Measurements from ENCODE around the gene EFTUD2. TPM values are rescaled to one million over a fixed set of nuclear protein-coding genes. Genes with fewer than 3 reads are reported as not detected.

The EFTUD2 gene
- total and polyA plus RNA-seq, 2 of the 13 experiments (the other 11 are each of a cell fraction or from before 2014, with no cell fraction given), result 111 to 137 TPM

GRCh38 chr17:44916781-44917241, 17.6 kb upstream of the EFTUD2 start (continued):
- TF ChIP-seq CHD4 (IDR thresholded peaks at IDR 0.05; ENCODE audit: borderline replicate concordance, low read length) (0 out of 2 replicates have a peak, but pooled peaks have one; percentile 11), CTCF (CRISPR knock-in tag; IDR thresholded peaks at IDR 0.05) (peak; percentile 40; the same call in 1 of the 2 replicates), RAD51 (IDR thresholded peaks at IDR 0.05; ENCODE audit: borderline replicate concordance) (no peak), ZNF713 (CRISPR knock-in tag; IDR thresholded peaks at IDR 0.05) (no peak), PITX1 (CRISPR knock-in tag; IDR thresholded peaks at IDR 0.05) (no peak), TSC22D2 (CRISPR knock-in tag; IDR thresholded peaks at IDR 0.05; ENCODE audit: borderline replicate concordance) (no peak), MAX (IDR thresholded peaks at IDR 0.05) (no peak), YEATS4 (CRISPR knock-in tag; IDR thresholded peaks at IDR 0.05; ENCODE audit: borderline replicate concordance) (no peak), AGO1 (IDR thresholded peaks at IDR 0.05; ENCODE audit: low read depth, low read length, poor library complexity, severe bottlenecking) (peak; percentile 35), ZKSCAN1 (IDR thresholded peaks at IDR 0.05; ENCODE audit: low read length) (no peak), BCL3 (CRISPR knock-in tag; IDR thresholded peaks at IDR 0.05) (0 out of 2 replicates have a peak, but pooled peaks have one; percentile 9), ZNF737 (CRISPR knock-in tag; IDR thresholded peaks at IDR 0.05; ENCODE audit: borderline replicate concordance) (no peak), ZBTB7A (CRISPR knock-in tag; IDR thresholded peaks at IDR 0.05) (0 out of 2 replicates have a peak, but pooled peaks have one; percentile 18), HIC2 (CRISPR knock-in tag; IDR thresholded peaks at IDR 0.05; ENCODE audit: low read depth) (peak; percentile 76), YEATS2 (CRISPR knock-in tag; IDR thresholded peaks at IDR 0.05; ENCODE audit: borderline replicate concordance) (no peak), SRSF1 (optimal IDR thresholded peaks at IDR 0.05; ENCODE audit: low read depth, low read length) (peak; percentile 58), MLXIP (CRISPR knock-in tag; IDR thresholded peaks at IDR 0.05; ENCODE audit: borderline replicate concordance) (no peak), ZNF501 (CRISPR knock-in tag; IDR thresholded peaks at IDR 0.05) (0 out of 2 replicates have a peak, but pooled peaks have one; percentile 12), ZNF451 (CRISPR knock-in tag; IDR thresholded peaks at IDR 0.05) (no peak), PCBP1 (IDR thresholded peaks at IDR 0.05; ENCODE audit: borderline replicate concordance, low read depth, low read length) (0 out of 2 replicates have a peak, but pooled peaks have one; percentile 37), ZNF292 (CRISPR knock-in tag; IDR thresholded peaks at IDR 0.05; ENCODE audit: borderline replicate concordance, low read depth) (no peak), HNRNPL (IDR thresholded peaks at IDR 0.05; ENCODE audit: low read depth, low read length) (peak; percentile 98), FOXA3 (CRISPR knock-in tag; IDR thresholded peaks at IDR 0.05) (no peak)
